Stimulated activated CD8-positive, alpha-beta memory T cell treated with anti-CD3 and anti-CD28 coated beads, Interleukin-12 subunit alpha, Interleukin-12 subunit beta, amount 100 ng/mL, for 24 hours (primary cell): Measurements from ENCODE around the gene ZCWPW1.

Source experiments
- DNase-seq: peaks from one replicate; pipeline ENCODE4 v3.0.0-alpha.2; 2020; ENCODE audit errors: extremely low read depth

The ZCWPW1 gene

GRCh38 chr7:100432621-100433275 is 4.2 kb upstream of the ZCWPW1 start:
- DNase-seq: no peak

GRCh38 chr7:100432053-100432452 is 3.5 kb upstream of the ZCWPW1 start:
- no peak for DNase-seq

GRCh38 chr7:100431286-100431735 is 2.8 kb upstream of the ZCWPW1 start:
- no peak for DNase-seq

- no peak for DNase-seq
Measured at GRCh38 chr7:100430493-100431285, 2.2 kb upstream of the ZCWPW1 start.

GRCh38 chr7:100429637-100430492 is 1.4 kb upstream of the ZCWPW1 start, which contains the start of gene MEPCE:
TSS of gene MEPCE (plus strand) at chr7:100429831. CDS start at chr7:100430019, 188 bp downstream.
- peak; percentile 91 for DNase-seq

- peak; percentile 100 for DNase-seq
Measured at GRCh38 chr7:100428967-100429636, 599 bp upstream of the ZCWPW1 start.

GRCh38 chr7:100427762-100428198 is 723 bp downstream of the ZCWPW1 start:
- DNase-seq: no peak

GRCh38 chr7:100426516-100426915 is 2.0 kb downstream of the ZCWPW1 start:
- no peak for DNase-seq

GRCh38 chr7:100425347-100425746 is 3.2 kb downstream of the ZCWPW1 start:
- DNase-seq: no peak

GRCh38 chr7:100423315-100423714 is 5.2 kb downstream of the ZCWPW1 start:
- DNase-seq: no peak

GRCh38 chr7:100419660-100420226 is 8.8 kb downstream of the ZCWPW1 start:
- DNase-seq: no peak

GRCh38 chr7:100418930-100419659 is 9.4 kb downstream of the ZCWPW1 start:
- DNase-seq: no peak

GRCh38 chr7:100415448-100415847 is 13.1 kb downstream of the ZCWPW1 start:
- no peak for DNase-seq

GRCh38 chr7:100413889-100414288 is 14.6 kb downstream of the ZCWPW1 start:
- DNase-seq: no peak

- no peak for DNase-seq
Measured at GRCh38 chr7:100413346-100413745, 15.2 kb downstream of the ZCWPW1 start.

- no peak for DNase-seq
Measured at GRCh38 chr7:100411101-100411500, 17.4 kb downstream of the ZCWPW1 start.

- no peak for DNase-seq
Measured at GRCh38 chr7:100407285-100408180, 21.0 kb downstream of the ZCWPW1 start.

GRCh38 chr7:100406767-100407166 is 21.7 kb downstream of the ZCWPW1 start:
- DNase-seq: no peak

- no peak for DNase-seq
Measured at GRCh38 chr7:100402241-100402640, 26.3 kb downstream of the ZCWPW1 start.
